ENCODE data around the gene LENG8.

The LENG8 gene

DNA sequence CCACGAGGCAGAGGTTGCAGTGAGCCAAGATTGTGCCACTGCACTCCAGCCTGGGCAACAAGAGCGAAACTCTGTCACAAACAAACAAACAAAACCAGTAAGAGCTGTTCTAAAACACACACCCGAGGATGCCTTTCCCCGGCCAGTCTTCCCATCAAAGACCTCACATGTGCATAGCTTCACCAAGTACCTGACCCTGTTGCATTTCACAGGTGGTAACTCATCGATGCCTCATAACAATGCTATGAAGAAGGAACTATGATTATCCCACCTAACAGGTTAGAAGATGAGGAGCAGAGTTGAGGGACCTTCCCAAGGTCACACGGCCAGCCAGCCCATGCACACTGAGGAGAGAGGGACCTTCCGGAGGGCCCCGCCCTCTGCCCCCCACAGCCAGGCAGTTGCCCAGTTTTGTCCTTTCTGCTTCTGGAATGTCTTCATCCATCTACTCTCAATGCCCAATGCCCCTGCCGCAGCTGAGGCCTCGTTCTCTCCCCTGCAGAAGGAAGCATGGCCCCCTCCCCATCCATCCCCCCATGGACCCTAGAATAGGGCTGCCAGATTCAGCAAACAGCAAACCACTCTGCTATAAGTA is 16.8 kb upstream of the LENG8 start:
- peaks cover 8% of the 10 kb centered on the region for H3K79me1 ChIP-seq (ENCODE audit: low read depth, low read length)

DNA sequence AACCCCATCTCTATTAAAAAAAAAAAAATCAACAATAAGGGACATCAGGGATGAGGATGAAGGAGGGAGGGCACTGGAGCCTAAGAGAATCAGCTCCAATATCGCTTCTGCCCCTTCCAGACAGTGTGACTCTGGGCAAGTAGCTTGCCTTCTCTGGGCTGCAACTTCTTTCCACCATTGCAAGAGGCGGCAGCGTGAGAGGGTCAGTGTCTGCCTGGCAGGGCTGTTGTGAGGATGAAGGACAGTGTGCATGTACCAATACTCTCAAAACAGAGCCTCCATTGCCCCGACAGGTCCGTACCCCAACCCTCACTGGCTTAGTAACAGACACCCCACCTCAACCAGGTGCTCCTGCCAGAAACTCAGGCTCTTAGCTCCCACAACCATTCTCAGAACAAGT is 15.3 kb upstream of the LENG8 start:
- DNase-seq (ENCODE audit: low spot score), result no peak
- Histone ChIP-seq H2BK15ac (ENCODE audit: low read length) (no peak overlapping the region), H2BK5ac (ENCODE audit: low read length) (no peak overlapping the region), H4K91ac (ENCODE audit: low read depth, low read length, poor library complexity) (no peak overlapping the region), H2BK120ac (ENCODE audit: low read depth, low read length) (no peak overlapping the region), H4K8ac (ENCODE audit: low read depth, low read length) (no peak overlapping the region), H3K27ac (replicated peaks; ENCODE audit: low read length) (peak overlapping the region; percentile 21), H3K23ac (ENCODE audit: low read depth, low read length, poor library complexity) (no peak overlapping the region), H3K14ac (ENCODE audit: low read length) (peak overlapping the region; percentile 97), H2AK5ac (ENCODE audit: low read depth, low read length) (peak overlapping the region; percentile 65), H3K79me1 (ENCODE audit: low read depth, low read length) (peaks cover 8% of the 10 kb centered on the region), H3K4me1 (ENCODE audit: control insufficient read depth in 2 of 2, insufficient read depth in 1 of 2, low read depth in 1 of 2, low read length in 2 of 2) (peaks cover 27 to 59% of the 10 kb centered on the region in 2 donors), H3K18ac (ENCODE audit: low read length) (peak overlapping the region; percentile 80), H3K9ac (ENCODE audit: low read depth, low read length, poor library complexity) (peak overlapping the region; percentile 30), H3K4me3 (ENCODE audit: low read length in 2 of 2) (no peak overlapping the region), H3K36me3 (replicated peaks in 1 of 2; ENCODE audit: control insufficient read depth in 2 of 2, insufficient read depth in 2 of 2, low read length in 2 of 2) (peaks cover 26% of the 10 kb centered on the region in 2 donors), H2BK12ac (ENCODE audit: low read length) (no peak overlapping the region), H3K4ac (ENCODE audit: low read length) (no peak overlapping the region), H3K9me3 (replicated peaks in 1 of 2; ENCODE audit: control insufficient read depth in 2 of 2, insufficient read depth in 1 of 2, low read depth in 1 of 2, low read length in 2 of 2) (peaks cover 0 to 2% of the 10 kb centered on the region in 2 donors), H3K4me2 (ENCODE audit: insufficient read depth, low read length, poor library complexity, severe bottlenecking) (no peak overlapping the region), H3K27me3 (ENCODE audit: control insufficient read depth in 3 of 3, insufficient read depth in 3 of 3, low read depth in 1 of 3, low read length in 3 of 3) (no peaks in the 10 kb centered on the region), H2AFZ (ENCODE audit: low read length) (no peak overlapping the region)
- WGBS, 2 donors (ENCODE audit: extremely low coverage in 2 of 2, insufficient read length in 2 of 2, insufficient replicate concordance in 1 of 2), result no CpG with 5 or more reads among the region's 5 CpGs

More for the DNA sequence above, 16.8 kb upstream of the LENG8 start:
- Histone ChIP-seq H3K4me2 (ENCODE audit: insufficient read depth, low read length, poor library complexity, severe bottlenecking) (no peak overlapping the region), H2AFZ (ENCODE audit: low read length) (no peak overlapping the region), H3K14ac (ENCODE audit: low read length) (no peak overlapping the region), H3K9ac (ENCODE audit: low read depth, low read length, poor library complexity) (no peak overlapping the region), H2BK15ac (ENCODE audit: low read length) (no peak overlapping the region), H4K8ac (ENCODE audit: low read depth, low read length) (no peak overlapping the region), H2AK5ac (ENCODE audit: low read depth, low read length) (no peak overlapping the region), H3K9me3 (replicated peaks in 1 of 2; ENCODE audit: control insufficient read depth in 2 of 2, insufficient read depth in 1 of 2, low read depth in 1 of 2, low read length in 2 of 2) (peaks cover 0 to 2% of the 10 kb centered on the region in 2 donors), H2BK12ac (ENCODE audit: low read length) (no peak overlapping the region), H3K4me1 (ENCODE audit: control insufficient read depth in 2 of 2, insufficient read depth in 1 of 2, low read depth in 1 of 2, low read length in 2 of 2) (peaks cover 26 to 62% of the 10 kb centered on the region in 2 donors), H3K27ac (replicated peaks; ENCODE audit: low read length) (no peak overlapping the region), H3K4ac (ENCODE audit: low read length) (no peak overlapping the region), H3K27me3 (ENCODE audit: control insufficient read depth in 3 of 3, insufficient read depth in 3 of 3, low read depth in 1 of 3, low read length in 3 of 3) (no peaks in the 10 kb centered on the region), H2BK120ac (ENCODE audit: low read depth, low read length) (no peak overlapping the region), H2BK5ac (ENCODE audit: low read length) (no peak overlapping the region), H4K91ac (ENCODE audit: low read depth, low read length, poor library complexity) (no peak overlapping the region), H3K36me3 (replicated peaks in 1 of 2; ENCODE audit: control insufficient read depth in 2 of 2, insufficient read depth in 2 of 2, low read length in 2 of 2) (peaks cover 25 to 35% of the 10 kb centered on the region in 2 donors), H3K23ac (ENCODE audit: low read depth, low read length, poor library complexity) (peak overlapping the region; percentile 45), H3K18ac (ENCODE audit: low read length) (no peak overlapping the region), H3K4me3 (ENCODE audit: low read length in 2 of 2) (no peak overlapping the region)
- WGBS, 2 donors (ENCODE audit: extremely low coverage in 2 of 2, insufficient read length in 2 of 2, insufficient replicate concordance in 1 of 2), result no CpG with 5 or more reads among the region's 10 CpGs
- DNase-seq (ENCODE audit: low spot score), result no peak

DNA sequence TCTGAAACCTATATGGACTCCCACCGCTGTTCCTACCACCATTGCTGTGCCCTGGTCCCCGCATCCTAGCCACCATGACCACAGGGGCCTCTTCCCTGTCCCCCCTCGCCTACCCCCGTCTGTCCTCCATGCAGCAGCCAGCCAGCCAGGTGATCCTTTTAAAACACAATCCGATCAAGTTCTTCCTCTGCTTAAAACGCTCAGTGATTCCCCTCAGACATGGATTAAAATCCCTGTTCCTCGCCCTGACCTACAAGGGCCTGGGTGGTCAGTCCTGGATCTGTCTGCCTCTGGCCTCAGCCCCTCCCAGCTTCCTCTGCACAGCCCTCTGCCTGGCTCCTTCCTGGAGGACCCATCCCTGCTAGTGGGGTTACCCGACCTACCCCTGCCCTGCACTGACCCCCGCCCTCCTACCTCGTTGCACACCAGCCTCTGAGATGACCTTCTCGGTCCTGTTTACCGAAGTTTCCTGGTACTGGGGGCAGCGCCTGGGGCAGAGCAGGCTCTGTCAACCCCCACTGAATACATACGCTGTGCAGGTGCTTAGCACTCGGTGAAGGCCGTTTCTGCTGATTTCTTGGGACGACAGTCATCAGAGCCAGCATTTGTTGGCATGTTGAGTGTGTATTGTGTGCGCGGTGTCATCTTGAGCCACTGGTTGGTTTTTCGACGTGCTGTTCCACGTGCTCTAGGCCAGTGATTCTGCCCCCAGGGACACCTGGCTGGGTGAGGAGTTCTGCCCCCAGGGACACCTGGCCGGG is 14.7 kb upstream of the LENG8 start:
- Histone ChIP-seq H4K8ac (ENCODE audit: low read depth, low read length) (no peak overlapping the region), H2BK12ac (ENCODE audit: low read length) (peak overlapping the region; percentile 63), H2BK15ac (ENCODE audit: low read length) (no peak overlapping the region), H3K14ac (ENCODE audit: low read length) (peak overlapping the region; percentile 97), H2BK5ac (ENCODE audit: low read length) (peak overlapping the region; percentile 58), H2AK5ac (ENCODE audit: low read depth, low read length) (peak overlapping the region; percentile 65), H3K79me1 (ENCODE audit: low read depth, low read length) (peaks cover 8% of the 10 kb centered on the region), H3K36me3 (replicated peaks in 1 of 2; ENCODE audit: control insufficient read depth in 2 of 2, insufficient read depth in 2 of 2, low read length in 2 of 2) (peaks cover 24 to 31% of the 10 kb centered on the region in 2 donors), H3K9ac (ENCODE audit: low read depth, low read length, poor library complexity) (peak overlapping the region; percentile 65), H2AFZ (ENCODE audit: low read length) (no peak overlapping the region), H3K23ac (ENCODE audit: low read depth, low read length, poor library complexity) (peak overlapping the region; percentile 70), H3K27me3 (ENCODE audit: control insufficient read depth in 3 of 3, insufficient read depth in 3 of 3, low read depth in 1 of 3, low read length in 3 of 3) (no peaks in the 10 kb centered on the region), H3K4ac (ENCODE audit: low read length) (peak overlapping the region; percentile 70), H3K9me3 (replicated peaks in 1 of 2; ENCODE audit: control insufficient read depth in 2 of 2, insufficient read depth in 1 of 2, low read depth in 1 of 2, low read length in 2 of 2) (peaks cover 0 to 2% of the 10 kb centered on the region in 2 donors), H3K18ac (ENCODE audit: low read length) (peak overlapping the region; percentile 80), H3K4me1 (ENCODE audit: control insufficient read depth in 2 of 2, insufficient read depth in 1 of 2, low read depth in 1 of 2, low read length in 2 of 2) (peaks cover 33 to 58% of the 10 kb centered on the region in 2 donors), H4K91ac (ENCODE audit: low read depth, low read length, poor library complexity) (no peak overlapping the region), H3K4me2 (ENCODE audit: insufficient read depth, low read length, poor library complexity, severe bottlenecking) (no peak overlapping the region), H2BK120ac (ENCODE audit: low read depth, low read length) (no peak overlapping the region), H3K4me3 (ENCODE audit: low read length in 2 of 2) (no peak overlapping the region), H3K27ac (replicated peaks; ENCODE audit: low read length) (peak overlapping the region; percentile 64)
- no CpG with 5 or more reads among the region's 23 CpGs for WGBS, 2 donors (ENCODE audit: extremely low coverage in 2 of 2, insufficient read length in 2 of 2, insufficient replicate concordance in 1 of 2)
- no peak for DNase-seq (ENCODE audit: low spot score)

DNA sequence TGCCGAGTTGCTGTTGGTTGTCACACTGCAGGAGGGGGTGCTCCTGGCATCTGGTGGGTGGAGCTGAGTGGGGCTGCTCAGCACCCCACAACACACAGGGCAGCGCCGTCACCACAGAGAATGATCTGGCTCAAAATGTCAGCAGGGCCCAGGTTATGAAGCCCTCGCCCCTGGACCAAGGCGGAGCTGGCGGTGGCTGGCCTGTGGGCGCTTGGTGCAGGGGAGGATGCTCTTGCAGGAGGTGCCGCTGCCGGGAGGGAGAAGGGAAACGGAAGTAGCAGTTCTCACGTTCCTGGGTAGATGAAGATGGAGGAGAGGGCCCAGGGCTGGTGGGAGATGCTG is 14.2 kb upstream of the LENG8 start:
- Histone ChIP-seq H4K91ac (ENCODE audit: low read depth, low read length, poor library complexity) (no peak overlapping the region), H2BK5ac (ENCODE audit: low read length) (peak overlapping the region; percentile 58), H4K8ac (ENCODE audit: low read depth, low read length) (no peak overlapping the region), H3K14ac (ENCODE audit: low read length) (no peak overlapping the region), H3K79me1 (ENCODE audit: low read depth, low read length) (peaks cover 8% of the 10 kb centered on the region), H3K4me2 (ENCODE audit: insufficient read depth, low read length, poor library complexity, severe bottlenecking) (no peak overlapping the region), H3K27me3 (ENCODE audit: control insufficient read depth in 3 of 3, insufficient read depth in 3 of 3, low read depth in 1 of 3, low read length in 3 of 3) (no peaks in the 10 kb centered on the region), H3K4ac (ENCODE audit: low read length) (peak overlapping the region; percentile 70), H3K9me3 (replicated peaks in 1 of 2; ENCODE audit: control insufficient read depth in 2 of 2, insufficient read depth in 1 of 2, low read depth in 1 of 2, low read length in 2 of 2) (peaks cover 0 to 2% of the 10 kb centered on the region in 2 donors), H2BK12ac (ENCODE audit: low read length) (peak overlapping the region; percentile 63), H3K4me1 (ENCODE audit: control insufficient read depth in 2 of 2, insufficient read depth in 1 of 2, low read depth in 1 of 2, low read length in 2 of 2) (peaks cover 31 to 53% of the 10 kb centered on the region in 2 donors), H3K27ac (replicated peaks; ENCODE audit: low read length) (peak overlapping the region; percentile 64), H3K36me3 (replicated peaks in 1 of 2; ENCODE audit: control insufficient read depth in 2 of 2, insufficient read depth in 2 of 2, low read length in 2 of 2) (peaks cover 24 to 31% of the 10 kb centered on the region in 2 donors), H3K9ac (ENCODE audit: low read depth, low read length, poor library complexity) (no peak overlapping the region), H2AK5ac (ENCODE audit: low read depth, low read length) (no peak overlapping the region), H2BK15ac (ENCODE audit: low read length) (peak overlapping the region; percentile 28), H2BK120ac (ENCODE audit: low read depth, low read length) (no peak overlapping the region), H3K4me3 (ENCODE audit: low read length in 2 of 2) (no peak overlapping the region), H2AFZ (ENCODE audit: low read length) (no peak overlapping the region), H3K23ac (ENCODE audit: low read depth, low read length, poor library complexity) (peak overlapping the region; percentile 70), H3K18ac (ENCODE audit: low read length) (peak overlapping the region; percentile 79)
- WGBS, 2 donors (ENCODE audit: extremely low coverage in 2 of 2, insufficient read length in 2 of 2, insufficient replicate concordance in 1 of 2), result no CpG with 5 or more reads among the region's 11 CpGs
- DNase-seq (ENCODE audit: low spot score), result no peak
